SH-SY5Y (cell line): ENCODE measurements around the gene HCAR3.

ENCODE experiments used
- GATA2 ChIP-seq: IDR thresholded peaks from 2 replicates; pipeline ENCODE4 v1.6.1; 2011; ENCODE audit warnings: mild to moderate bottlenecking, low read depth, low read length
- GATA3 ChIP-seq: IDR thresholded peaks from 2 replicates; pipeline ENCODE4 v1.6.1; 2011; ENCODE audit warnings: low read depth, mild to moderate bottlenecking, low read length, moderate library complexity

DNA sequence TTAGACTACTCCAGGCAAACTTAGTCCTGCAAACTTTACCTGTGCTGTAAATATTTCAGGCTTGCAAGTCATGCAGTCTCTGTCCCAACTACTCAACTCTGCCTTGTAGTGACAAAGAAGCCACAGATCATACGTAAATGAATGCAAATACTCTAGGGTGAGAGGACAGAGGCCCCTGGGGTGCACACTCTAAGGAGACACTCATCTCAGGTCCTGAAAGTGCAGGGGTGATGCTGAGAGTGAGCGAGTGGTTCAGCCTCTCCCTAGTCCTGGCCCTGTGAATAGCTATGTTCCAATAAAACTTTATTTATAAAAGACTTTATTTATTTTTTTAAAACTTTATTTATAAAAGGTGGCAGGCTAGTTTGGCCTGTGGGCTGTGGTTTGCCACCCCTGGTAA, 48.3 kb downstream of the HCAR3 start:
- TF ChIP-seq GATA2 (no peak), GATA3 (no peak)
